Measurements from ENCODE around the gene CEP104.

Gene CEP104

DNA sequence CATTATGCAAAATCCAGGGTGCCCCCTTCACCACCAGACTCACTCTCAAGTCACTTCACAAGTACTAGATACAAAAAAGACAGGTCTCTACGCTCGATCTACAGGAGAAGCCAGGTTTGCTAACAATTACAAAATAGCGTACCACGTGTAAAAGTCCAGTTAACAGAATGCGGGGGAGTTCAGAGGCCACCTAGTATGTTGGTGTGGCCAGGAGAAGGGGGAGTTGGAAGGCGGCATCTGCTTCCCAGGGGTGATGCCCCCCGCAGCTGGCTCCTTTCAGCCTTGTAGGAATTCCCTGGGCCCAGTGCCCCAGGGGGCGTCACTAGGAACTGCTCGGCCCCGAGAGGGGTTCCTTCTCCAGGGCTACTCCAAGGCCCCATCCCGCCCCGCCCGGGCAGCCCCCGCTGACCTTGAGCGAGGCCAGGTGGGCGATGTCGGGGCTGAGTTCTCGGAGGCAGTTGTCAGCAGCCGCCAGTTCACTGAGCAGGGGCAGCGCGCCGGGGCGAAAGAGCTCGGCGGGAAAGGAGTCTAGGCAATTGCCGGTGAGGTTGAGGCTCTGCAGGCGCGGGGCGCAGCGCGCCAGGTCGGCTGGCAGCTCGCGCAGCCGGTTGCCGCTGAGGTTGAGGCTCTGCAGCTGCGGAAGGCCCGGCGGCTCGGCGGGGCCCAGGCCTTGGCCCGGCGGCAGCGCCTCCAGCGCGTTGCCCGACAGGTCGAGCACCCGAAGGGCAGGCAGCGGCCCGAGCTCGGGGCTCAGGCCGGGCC, 61.4 kb downstream of the CEP104 start:
- H3K9me3 ChIP-seq (ENCODE audit: control insufficient read depth in 5 of 5, low read length in 5 of 5): no peaks in the 10 kb centered on the region
- peaks cover 0 to 11% (median 10%) of the 10 kb centered on the region in 5 donors for H3K27me3 ChIP-seq (ENCODE audit: control insufficient read depth in 5 of 5, insufficient read depth in 4 of 5, low read length in 5 of 5)
- H3K9ac ChIP-seq (ENCODE audit: low read length in 5 of 5): peak overlapping the region; percentile 68 to 95 (median 90)
- peaks cover 6 to 42% (median 41%) of the 10 kb centered on the region in 5 donors for H3K4me1 ChIP-seq (ENCODE audit: control insufficient read depth in 5 of 5, insufficient read depth in 5 of 5, low read length in 5 of 5)
- peak overlapping the region; percentile 72 to 97 (median 92) for H3K4me3 ChIP-seq (ENCODE audit: low read depth in 1 of 5, low read length in 5 of 5)
- peaks cover 0 to 6% (median 3%) of the 10 kb centered on the region in 5 donors for H3K36me3 ChIP-seq (ENCODE audit: control insufficient read depth in 5 of 5, insufficient read depth in 5 of 5, low read length in 5 of 5)
- peak overlapping the region; percentile 65 for H3K27ac ChIP-seq (ENCODE audit: low read depth, low read length)

DNA sequence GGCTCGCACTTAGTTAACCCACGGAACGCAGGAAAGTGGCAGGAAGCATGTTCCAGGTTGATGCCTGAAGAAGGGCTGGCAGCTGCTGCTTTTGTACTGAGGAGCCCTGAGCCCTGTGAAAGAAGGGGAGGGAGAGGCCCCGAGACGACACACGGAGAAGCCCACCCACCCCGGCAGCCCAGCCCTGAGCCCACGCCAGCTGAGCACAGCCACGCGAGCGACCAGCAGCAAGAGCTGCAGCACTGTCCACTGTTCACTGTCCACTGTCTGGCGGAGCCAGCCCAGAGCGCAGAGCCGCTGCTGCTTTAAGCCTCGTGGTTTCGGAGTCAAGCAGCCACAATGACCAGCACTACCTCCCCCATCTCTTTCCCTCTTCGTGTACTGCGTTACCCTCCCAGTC, 66.1 kb downstream of the CEP104 start:
- H3K9me3 ChIP-seq (ENCODE audit: control insufficient read depth in 5 of 5, low read length in 5 of 5): no peaks in the 10 kb centered on the region
- H3K27ac ChIP-seq (ENCODE audit: low read depth, low read length): no peak overlapping the region
- H3K4me3 ChIP-seq (ENCODE audit: low read depth in 1 of 5, low read length in 5 of 5): no peak overlapping the region
- H3K27me3 ChIP-seq (ENCODE audit: control insufficient read depth in 5 of 5, insufficient read depth in 4 of 5, low read length in 5 of 5): no peaks in the 10 kb centered on the region
- peaks cover 6 to 44% (median 40%) of the 10 kb centered on the region in 5 donors for H3K4me1 ChIP-seq (ENCODE audit: control insufficient read depth in 5 of 5, insufficient read depth in 5 of 5, low read length in 5 of 5)
- H3K36me3 ChIP-seq (ENCODE audit: control insufficient read depth in 5 of 5, insufficient read depth in 5 of 5, low read length in 5 of 5): peaks cover 0 to 50% (median 37%) of the 10 kb centered on the region in 5 donors
- no peak overlapping the region for H3K9ac ChIP-seq (ENCODE audit: low read length in 5 of 5)

DNA sequence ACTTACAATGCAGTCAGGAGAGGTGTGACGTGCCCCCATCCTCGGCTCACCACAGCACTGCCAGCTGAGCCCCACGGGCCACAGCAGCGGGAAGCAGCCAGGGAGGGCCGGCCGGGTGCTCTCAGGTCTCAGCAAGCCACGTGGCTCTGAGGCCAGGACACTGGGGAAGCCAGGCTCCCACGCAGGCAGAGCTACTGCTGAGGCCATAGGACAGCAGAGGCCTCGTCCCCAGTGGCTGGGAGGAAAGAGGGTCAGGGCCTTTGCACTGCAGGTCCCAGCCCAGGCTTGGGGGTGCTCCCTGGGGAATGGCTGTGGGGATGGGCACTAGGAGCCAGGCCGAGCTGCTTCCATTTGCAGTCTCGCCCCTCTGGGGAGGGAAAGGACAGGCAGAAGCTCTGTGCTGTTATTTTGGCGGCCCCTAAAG, 66.5 kb downstream of the CEP104 start:
- Histone ChIP-seq H3K9me3 (ENCODE audit: control insufficient read depth in 5 of 5, low read length in 5 of 5) (no peaks in the 10 kb centered on the region), H3K27ac (ENCODE audit: low read depth, low read length) (no peak overlapping the region), H3K27me3 (ENCODE audit: control insufficient read depth in 5 of 5, insufficient read depth in 4 of 5, low read length in 5 of 5) (no peaks in the 10 kb centered on the region), H3K9ac (ENCODE audit: low read length in 5 of 5) (peak overlapping the region in 1 of 5 donors; percentile 24), H3K4me3 (ENCODE audit: low read depth in 1 of 5, low read length in 5 of 5) (no peak overlapping the region), H3K4me1 (ENCODE audit: control insufficient read depth in 5 of 5, insufficient read depth in 5 of 5, low read length in 5 of 5) (peaks cover 6 to 40% (median 36%) of the 10 kb centered on the region in 5 donors), H3K36me3 (ENCODE audit: control insufficient read depth in 5 of 5, insufficient read depth in 5 of 5, low read length in 5 of 5) (peaks cover 0 to 55% (median 41%) of the 10 kb centered on the region in 5 donors)

DNA sequence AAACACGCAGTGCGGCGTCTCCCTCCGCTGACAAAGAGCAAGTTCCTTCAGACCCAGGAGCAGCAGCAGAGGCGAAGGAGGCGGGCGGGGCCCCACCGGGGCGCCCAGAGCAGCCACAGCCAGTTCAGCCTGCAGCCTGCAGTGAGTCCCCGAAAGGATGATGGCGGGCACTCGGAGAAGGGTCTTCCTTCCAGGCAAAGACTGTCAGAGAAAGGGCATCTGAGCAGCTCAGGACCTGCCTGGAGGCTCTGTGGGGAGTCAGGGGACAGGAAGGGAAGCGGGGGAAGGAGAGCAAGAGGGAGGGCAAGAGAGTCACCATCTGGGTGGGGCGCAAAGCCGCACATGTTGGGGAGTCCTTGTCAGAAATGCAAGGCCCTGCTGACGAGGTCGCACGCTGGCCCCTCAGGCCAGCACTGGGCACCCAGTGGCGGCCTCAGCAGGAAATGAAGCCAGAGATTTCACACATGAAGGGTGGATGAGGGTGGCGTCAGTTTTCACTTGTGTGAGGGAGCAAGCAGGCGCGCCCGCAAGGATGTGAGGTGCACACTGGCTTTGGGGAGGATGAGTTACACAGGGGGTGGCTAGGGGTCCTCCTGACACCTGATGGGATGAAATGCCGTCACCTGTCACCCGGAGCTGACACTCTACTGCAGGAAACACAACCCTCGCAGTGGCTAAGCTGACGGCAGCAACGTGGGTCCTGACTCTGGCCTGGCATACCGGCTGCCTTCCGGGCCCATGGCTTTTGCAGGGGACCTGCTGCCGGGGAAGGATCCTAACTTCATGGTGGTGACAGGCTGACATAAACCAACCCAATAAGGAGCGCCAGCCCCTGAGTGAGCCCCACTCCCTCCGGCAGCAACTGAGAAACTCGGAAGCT, 67.3 kb downstream of the CEP104 start:
- Histone ChIP-seq H3K36me3 (ENCODE audit: control insufficient read depth in 5 of 5, insufficient read depth in 5 of 5, low read length in 5 of 5) (peaks cover 0 to 63% (median 48%) of the 10 kb centered on the region in 5 donors), H3K9ac (ENCODE audit: low read length in 5 of 5) (peak overlapping the region in 1 of 5 donors; percentile 25), H3K4me1 (ENCODE audit: control insufficient read depth in 5 of 5, insufficient read depth in 5 of 5, low read length in 5 of 5) (peaks cover 0 to 31% (median 28%) of the 10 kb centered on the region in 5 donors), H3K27ac (ENCODE audit: low read depth, low read length) (no peak overlapping the region), H3K27me3 (ENCODE audit: control insufficient read depth in 5 of 5, insufficient read depth in 4 of 5, low read length in 5 of 5) (no peaks in the 10 kb centered on the region), H3K9me3 (ENCODE audit: control insufficient read depth in 5 of 5, low read length in 5 of 5) (no peaks in the 10 kb centered on the region), H3K4me3 (ENCODE audit: low read depth in 1 of 5, low read length in 5 of 5) (no peak overlapping the region)

DNA sequence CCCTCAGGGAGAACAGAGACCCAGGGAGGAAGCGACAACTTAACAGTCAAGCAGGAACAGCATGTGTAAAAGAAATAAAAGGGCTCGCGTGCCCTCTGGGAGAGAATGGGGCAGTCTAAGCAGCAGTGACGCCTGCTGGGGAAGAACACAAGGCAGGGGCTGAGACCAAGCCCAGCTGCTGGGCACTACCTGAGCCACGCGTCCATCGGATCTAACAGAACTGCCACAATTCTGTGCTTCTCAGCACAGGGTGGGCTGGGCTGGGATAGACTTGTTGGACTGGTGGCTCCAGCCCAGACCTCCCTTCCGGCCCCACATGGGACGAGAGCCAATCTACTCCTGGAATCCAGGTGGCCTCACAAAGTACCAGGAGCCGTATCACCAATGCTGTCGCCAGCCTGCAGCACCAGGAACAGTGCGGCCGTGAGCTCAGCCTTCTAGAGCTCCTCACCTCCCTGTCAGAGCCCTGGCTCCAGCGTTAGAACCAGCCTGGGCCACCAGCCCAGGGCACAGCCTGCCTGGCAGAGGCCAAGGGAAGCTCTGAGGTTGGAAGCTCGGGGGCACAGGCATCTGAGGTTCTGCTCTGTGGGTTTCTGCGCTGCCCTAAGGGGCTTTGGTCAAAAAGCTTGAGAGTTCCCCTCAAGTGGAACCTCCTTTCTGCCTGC, 68.1 kb downstream of the CEP104 start:
- Histone ChIP-seq H3K9me3 (ENCODE audit: control insufficient read depth in 5 of 5, low read length in 5 of 5) (no peaks in the 10 kb centered on the region), H3K36me3 (ENCODE audit: control insufficient read depth in 5 of 5, insufficient read depth in 5 of 5, low read length in 5 of 5) (peaks cover 0 to 71% (median 56%) of the 10 kb centered on the region in 5 donors), H3K27me3 (ENCODE audit: control insufficient read depth in 5 of 5, insufficient read depth in 4 of 5, low read length in 5 of 5) (no peaks in the 10 kb centered on the region), H3K4me1 (ENCODE audit: control insufficient read depth in 5 of 5, insufficient read depth in 5 of 5, low read length in 5 of 5) (peaks cover 0 to 23% (median 20%) of the 10 kb centered on the region in 5 donors), H3K4me3 (ENCODE audit: low read depth in 1 of 5, low read length in 5 of 5) (no peak overlapping the region), H3K9ac (ENCODE audit: low read length in 5 of 5) (no peak overlapping the region), H3K27ac (ENCODE audit: low read depth, low read length) (no peak overlapping the region)

DNA sequence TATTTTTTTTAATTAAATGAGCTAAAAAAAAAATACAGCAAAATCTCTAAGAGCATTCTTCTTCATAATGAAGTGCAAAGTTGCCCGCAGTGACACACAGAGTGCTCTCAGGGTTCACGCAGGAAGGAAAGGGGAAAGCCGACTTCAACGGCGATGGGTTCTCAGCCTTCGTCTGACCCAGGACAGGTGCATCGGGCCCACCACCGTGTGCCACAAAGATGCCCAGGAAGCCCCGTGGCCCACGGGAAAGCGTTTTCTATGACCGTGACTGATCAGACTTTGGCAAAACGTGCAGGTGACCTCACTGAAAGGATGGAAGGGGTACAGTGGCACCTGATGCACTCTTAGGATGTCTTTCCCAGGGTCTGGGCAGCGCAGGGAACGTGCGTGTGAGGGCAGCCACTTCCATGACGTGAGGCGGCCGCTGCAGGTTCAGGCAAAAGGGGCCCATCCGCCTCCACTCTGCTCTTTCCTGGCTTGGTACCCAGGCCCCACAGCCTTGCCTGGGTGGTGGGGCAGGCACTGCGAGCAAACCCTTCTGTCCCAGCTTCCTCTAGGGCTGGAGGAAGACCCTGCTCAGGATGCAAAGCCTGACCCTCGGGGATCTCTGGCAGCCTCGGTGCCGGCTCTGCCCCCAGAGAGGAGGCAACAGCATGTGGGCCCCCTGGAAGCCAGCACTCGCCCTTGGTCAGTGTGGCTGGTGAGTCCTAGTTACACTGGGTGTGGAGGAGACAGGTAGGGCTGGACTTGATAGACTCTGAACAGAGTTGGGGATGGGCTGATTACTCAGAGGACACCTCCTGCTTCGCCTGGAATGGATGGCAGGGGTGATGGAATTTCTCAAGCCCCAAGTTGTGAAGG, 69.0 kb downstream of the CEP104 start:
- peaks cover 0 to 17% (median 12%) of the 10 kb centered on the region in 5 donors for H3K4me1 ChIP-seq (ENCODE audit: control insufficient read depth in 5 of 5, insufficient read depth in 5 of 5, low read length in 5 of 5)
- peaks cover 0 to 80% (median 64%) of the 10 kb centered on the region in 5 donors for H3K36me3 ChIP-seq (ENCODE audit: control insufficient read depth in 5 of 5, insufficient read depth in 5 of 5, low read length in 5 of 5)
- H3K27ac ChIP-seq (ENCODE audit: low read depth, low read length): no peak overlapping the region
- no peak overlapping the region for H3K4me3 ChIP-seq (ENCODE audit: low read depth in 1 of 5, low read length in 5 of 5)
- H3K9me3 ChIP-seq (ENCODE audit: control insufficient read depth in 5 of 5, low read length in 5 of 5): no peaks in the 10 kb centered on the region
- no peaks in the 10 kb centered on the region for H3K27me3 ChIP-seq (ENCODE audit: control insufficient read depth in 5 of 5, insufficient read depth in 4 of 5, low read length in 5 of 5)
- no peak overlapping the region for H3K9ac ChIP-seq (ENCODE audit: low read length in 5 of 5)

DNA sequence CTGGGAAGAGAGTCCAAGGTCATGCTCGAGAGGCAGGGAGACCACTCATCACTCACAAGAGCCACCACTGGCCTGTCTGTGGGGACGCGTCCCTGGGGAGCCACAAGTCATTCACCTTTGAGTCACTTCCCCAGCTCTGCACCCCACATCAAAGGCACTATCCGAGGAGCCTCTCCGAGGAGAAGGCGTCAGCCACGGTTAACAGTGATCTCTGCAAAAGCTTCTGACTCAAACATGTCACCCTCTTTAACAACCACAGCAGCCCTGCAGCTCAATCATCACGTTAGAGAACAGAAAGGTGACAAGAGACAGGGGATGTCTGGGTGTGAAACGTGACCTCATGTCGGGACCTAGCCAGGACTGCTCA, 69.7 kb downstream of the CEP104 start:
- Histone ChIP-seq H3K36me3 (ENCODE audit: control insufficient read depth in 5 of 5, insufficient read depth in 5 of 5, low read length in 5 of 5) (peaks cover 0 to 84% (median 70%) of the 10 kb centered on the region in 5 donors), H3K9me3 (ENCODE audit: control insufficient read depth in 5 of 5, low read length in 5 of 5) (no peaks in the 10 kb centered on the region), H3K4me1 (ENCODE audit: control insufficient read depth in 5 of 5, insufficient read depth in 5 of 5, low read length in 5 of 5) (peaks cover 0 to 14% (median 11%) of the 10 kb centered on the region in 5 donors)

DNA sequence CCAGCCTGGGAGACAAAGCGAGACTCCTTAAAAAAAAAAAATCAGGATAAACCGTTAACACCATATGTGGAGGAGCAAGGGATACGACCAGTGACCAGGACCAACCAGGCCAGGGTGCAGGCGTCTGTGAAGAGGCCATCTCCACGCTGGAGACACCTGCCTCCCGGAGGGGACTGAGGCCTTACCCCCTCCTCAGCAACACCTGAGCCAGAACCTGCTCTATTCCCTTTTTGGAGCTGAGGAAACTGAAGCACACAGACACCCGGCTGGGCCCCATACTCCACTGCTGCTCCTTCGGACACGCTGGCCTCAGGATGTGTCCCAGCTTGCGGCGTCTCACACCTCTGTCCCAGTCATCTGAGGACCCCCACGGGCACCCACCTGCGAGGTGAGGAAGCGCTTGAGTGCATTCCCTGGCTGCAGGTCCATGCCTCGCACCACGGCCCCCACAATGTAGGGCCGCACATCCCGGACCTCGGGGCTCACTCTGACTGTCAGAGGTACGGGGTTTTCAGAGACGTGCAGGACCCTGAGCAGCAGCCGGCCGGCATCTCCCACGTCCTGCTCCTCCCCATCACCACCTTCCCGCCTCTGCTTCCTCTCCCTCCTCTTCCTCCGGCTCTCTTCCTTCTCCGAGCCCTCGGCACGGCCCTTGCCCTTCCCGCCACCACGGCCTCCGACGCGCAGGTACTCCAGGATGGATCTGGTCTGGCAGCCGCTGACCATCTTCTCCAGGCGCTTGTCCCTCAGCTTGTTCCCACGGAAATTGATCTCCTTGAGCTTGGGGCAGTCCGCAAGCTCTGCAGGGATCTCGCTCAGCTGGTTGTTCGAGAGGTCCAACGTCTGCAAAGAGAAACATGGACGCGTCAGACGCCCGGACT, 70.3 kb downstream of the CEP104 start:
- H3K27ac ChIP-seq (ENCODE audit: low read depth, low read length): no peak overlapping the region
- no peaks in the 10 kb centered on the region for H3K27me3 ChIP-seq (ENCODE audit: control insufficient read depth in 5 of 5, insufficient read depth in 4 of 5, low read length in 5 of 5)
- peaks cover 0 to 90% (median 75%) of the 10 kb centered on the region in 5 donors for H3K36me3 ChIP-seq (ENCODE audit: control insufficient read depth in 5 of 5, insufficient read depth in 5 of 5, low read length in 5 of 5)
- no peak overlapping the region for H3K4me3 ChIP-seq (ENCODE audit: low read depth in 1 of 5, low read length in 5 of 5)
- H3K4me1 ChIP-seq (ENCODE audit: control insufficient read depth in 5 of 5, insufficient read depth in 5 of 5, low read length in 5 of 5): peaks cover 0 to 14% (median 11%) of the 10 kb centered on the region in 5 donors
- no peaks in the 10 kb centered on the region for H3K9me3 ChIP-seq (ENCODE audit: control insufficient read depth in 5 of 5, low read length in 5 of 5)
- no peak overlapping the region for H3K9ac ChIP-seq (ENCODE audit: low read length in 5 of 5)

More for the DNA sequence above, 69.7 kb downstream of the CEP104 start:
- Histone ChIP-seq H3K27ac (ENCODE audit: low read depth, low read length) (no peak overlapping the region), H3K4me3 (ENCODE audit: low read depth in 1 of 5, low read length in 5 of 5) (no peak overlapping the region), H3K9ac (ENCODE audit: low read length in 5 of 5) (no peak overlapping the region), H3K27me3 (ENCODE audit: control insufficient read depth in 5 of 5, insufficient read depth in 4 of 5, low read length in 5 of 5) (no peaks in the 10 kb centered on the region)
